Stomach (tissue), 9 donors: ENCODE data around the gene WDR26. TPM values are rescaled to one million over a fixed set of nuclear protein-coding genes. Genes with fewer than 3 reads are reported as not detected.

Experiments
- DNase-seq, 2 donors: peaks; one replicate each; pipeline versions ENCODE4 v3.0.0 to v3.0.0-alpha.2; 2013 to 2019
- H3K27ac ChIP-seq, 5 donors: fragments of 200-600 bp in 4 of 5; sonication (generic) in 4 of 5; one replicate each; pipeline ENCODE4 v1.5.1; 2013 to 2019; ENCODE audit warnings: mild to moderate bottlenecking in 1 of 5, moderate library complexity in 1 of 5
- H3K27me3 ChIP-seq, 3 donors: fragments of 200-600 bp; sonication (generic); one replicate each; pipeline ENCODE4 v1.5.1; 2017 to 2019; ENCODE audit warnings: mixed run types in 1 of 3
- H3K36me3 ChIP-seq, 4 donors: fragments of 200-600 bp; sonication (generic); 1 replicate in 3 of 4; 2 replicates in 1 of 4; pipeline ENCODE4 v1.5.1; 2016 to 2019
- H3K4me1 ChIP-seq, 4 donors: fragments of 200-600 bp; sonication (generic); one replicate each; pipeline ENCODE4 v1.5.1; 2016 to 2019
- H3K4me3 ChIP-seq, 4 donors: fragments of 200-600 bp; sonication (generic) in 3 of 4; one replicate each; pipeline ENCODE4 v1.5.1; 2016 to 2019; ENCODE audit warnings: mild to moderate bottlenecking in 1 of 4
- H3K9me3 ChIP-seq, 4 donors: fragments of 200-600 bp; sonication (generic); one replicate each; pipeline ENCODE4 v1.5.1; 2016 to 2019
- CTCF ChIP-seq, 7 experiments: fragments of 450-650 bp in 4 of 7; fragments of 200-600 bp in 3 of 7; sonication (generic) in 3 of 7; IDR thresholded peaks; one replicate each; pipeline ENCODE4 v1.5.1; 2016 to 2019; ENCODE audit warnings: antibody characterized with exemption in 7 of 7, control low read depth in 2 of 7, mild to moderate bottlenecking in 1 of 7
- EP300 ChIP-seq: sonication (generic); formaldehyde crosslinking; IDR thresholded peaks from one replicate; pipeline ENCODE4 v1.6.1; 2017; ENCODE audit warnings: antibody characterized with exemption
- POLR2A ChIP-seq, 4 donors: fragments of 450-650 bp; IDR thresholded peaks; one replicate each; pipeline ENCODE4 v1.6.1; 2016; ENCODE audit warnings: antibody characterized with exemption in 4 of 4, control low read depth in 2 of 4, mild to moderate bottlenecking in 1 of 4, moderate library complexity in 1 of 4
- POLR2AphosphoS5 ChIP-seq, 3 donors: sonication (generic); formaldehyde crosslinking; IDR thresholded peaks; one replicate each; pipeline ENCODE4 v1.6.1; 2016; ENCODE audit warnings: antibody characterized with exemption in 3 of 3
- WGBS, 5 donors: extraction: QIAGEN DNeasy Blood & Tissue Kit in 3 of 5; methylation state at CpG; one replicate each; pipeline versions ENCODE4 v1.1.5 to v1.1.7; 2013 to 2018; 5-methylcytosine and 5-hydroxymethylcytosine counted together
- intact Hi-C: fragments of 100-400 bp; cut with DNase I; formaldehyde crosslinking; loops from one replicate; pipeline ENCODE4 v1.15.1; 2023; ENCODE audit warnings: low total_unique reads
- polyA plus RNA-seq, 3 donors: library from polyadenylated mRNA; stranded (reverse); fragments of 200-250 nt; gene quantifications; one replicate each; pipeline ENCODE4 v1.2.3, GENCODE V29; 2013
- total RNA-seq, 5 donors: library from RNA; depleted of rRNA; stranded (reverse); fragments of >200 nt; gene quantifications; one replicate each; pipeline versions ENCODE4 v1.1.0 to v1.2.3, GENCODE V29; 2014 to 2016
- donor health status: healthy with polysubstance abuse.
- donor health status: Bipolar disorder and iron deficiency.
- donor health status: healthy.

The WDR26 gene
- total and polyA plus RNA-seq, 8 donors, result 17.0 to 154 (median 26.0) TPM

- 65 to 93% (median 89%) methylated on average over 4 of the region's 4 CpGs for WGBS, 5 donors
- H3K27ac ChIP-seq, result no peak overlapping the region
- no peaks in the 10 kb centered on the region for H3K9me3 ChIP-seq
- TF ChIP-seq POLR2AphosphoS5 (IDR thresholded peaks at IDR 0.05), result no peak
- no peak for TF ChIP-seq EP300
- no peak for TF ChIP-seq POLR2A (IDR thresholded peaks at IDR 0.05)
- no peak for TF ChIP-seq CTCF (IDR thresholded peaks at IDR 0.05)
- no peak overlapping the region for H3K4me3 ChIP-seq
- no peak for DNase-seq
- H3K36me3 ChIP-seq, result peaks cover 33 to 100% (median 99%) of the 10 kb centered on the region in 4 donors
- intact Hi-C loops, result no loop called here
- H3K4me1 ChIP-seq, result peaks cover 0 to 5% (median 0%) of the 10 kb centered on the region in 4 donors
- no peaks in the 10 kb centered on the region for H3K27me3 ChIP-seq
Measured at GRCh38 chr1:224392411-224393249, 42.0 kb downstream of the WDR26 start.

GRCh38 chr1:224390517-224390916 lies 44.1 kb downstream of the WDR26 start:
- peaks cover 29 to 99% (median 94%) of the 10 kb centered on the region in 4 donors for H3K36me3 ChIP-seq
- H3K27me3 ChIP-seq, result no peaks in the 10 kb centered on the region
- intact Hi-C loops, result no loop called here
- DNase-seq, result no peak
- H3K27ac ChIP-seq, result no peak overlapping the region
- H3K4me3 ChIP-seq, result no peak overlapping the region
- TF ChIP-seq POLR2AphosphoS5 (IDR thresholded peaks at IDR 0.05) (no peak), POLR2A (IDR thresholded peaks at IDR 0.05) (no peak), CTCF (IDR thresholded peaks at IDR 0.05) (no peak), EP300 (no peak)
- no peaks in the 10 kb centered on the region for H3K9me3 ChIP-seq
- WGBS, 5 donors, result 91 to 96% (median 95%) methylated on average over 5 of the region's 5 CpGs
- peaks cover 0 to 21% (median 0%) of the 10 kb centered on the region in 4 donors for H3K4me1 ChIP-seq

- 76 to 94% (median 86%) methylated on average over 2 of the region's 2 CpGs for WGBS, 5 donors
- Histone ChIP-seq H3K27me3 (no peaks in the 10 kb centered on the region), H3K27ac (no peak overlapping the region), H3K36me3 (peaks cover 23 to 80% (median 71%) of the 10 kb centered on the region in 4 donors), H3K9me3 (no peaks in the 10 kb centered on the region), H3K4me1 (peaks cover 0 to 21% (median 0%) of the 10 kb centered on the region in 4 donors), H3K4me3 (no peak overlapping the region)
- intact Hi-C loops, result no loop called here
- DNase-seq, result no peak
- TF ChIP-seq CTCF (IDR thresholded peaks at IDR 0.05), result no peak
- no peak for TF ChIP-seq POLR2AphosphoS5 (IDR thresholded peaks at IDR 0.05)
- no peak for TF ChIP-seq EP300
- TF ChIP-seq POLR2A (IDR thresholded peaks at IDR 0.05), result no peak
Measured at GRCh38 chr1:224387943-224388342, 46.7 kb downstream of the WDR26 start.

GRCh38 chr1:224387302-224387912 lies 47.2 kb downstream of the WDR26 start:
- TF ChIP-seq CTCF (IDR thresholded peaks at IDR 0.05) (no peak), POLR2AphosphoS5 (IDR thresholded peaks at IDR 0.05) (no peak), EP300 (no peak), POLR2A (IDR thresholded peaks at IDR 0.05) (no peak)
- H3K4me1 ChIP-seq, result peaks cover 0 to 21% (median 0%) of the 10 kb centered on the region in 4 donors
- H3K36me3 ChIP-seq, result peaks cover 19 to 75% (median 66%) of the 10 kb centered on the region in 4 donors
- intact Hi-C loops, result no loop called here
- H3K27me3 ChIP-seq, result no peaks in the 10 kb centered on the region
- WGBS, 5 donors, result 53 to 67% (median 57%) methylated on average over 6 of the region's 6 CpGs
- DNase-seq, result peak in 1 of 2 donors; percentile 16
- H3K4me3 ChIP-seq, result no peak overlapping the region
- peak overlapping the region in 1 of 5 donors; percentile 15 for H3K27ac ChIP-seq
- H3K9me3 ChIP-seq, result no peaks in the 10 kb centered on the region
